GM19324 (cell line): ENCODE data around the gene CHST6.
A peak's percentile ranks its signal among the peaks of the same experiment; 100 is the strongest.
"Not testable (repeated sequence)": the region's sequence is repeated elsewhere in the genome, so short reads cannot be mapped to it uniquely, and the experiment has no call there.

Source experiments
- ATAC-seq: cut with Tn5 transposase; IDR thresholded peaks from one replicate; pipeline ENCODE4 v1.9.1; 2021; ENCODE audit warnings: mild to moderate bottlenecking, moderate library complexity; ENCODE audit not compliant: unreplicated experiment, low FRiP score

The CHST6 gene

DNA sequence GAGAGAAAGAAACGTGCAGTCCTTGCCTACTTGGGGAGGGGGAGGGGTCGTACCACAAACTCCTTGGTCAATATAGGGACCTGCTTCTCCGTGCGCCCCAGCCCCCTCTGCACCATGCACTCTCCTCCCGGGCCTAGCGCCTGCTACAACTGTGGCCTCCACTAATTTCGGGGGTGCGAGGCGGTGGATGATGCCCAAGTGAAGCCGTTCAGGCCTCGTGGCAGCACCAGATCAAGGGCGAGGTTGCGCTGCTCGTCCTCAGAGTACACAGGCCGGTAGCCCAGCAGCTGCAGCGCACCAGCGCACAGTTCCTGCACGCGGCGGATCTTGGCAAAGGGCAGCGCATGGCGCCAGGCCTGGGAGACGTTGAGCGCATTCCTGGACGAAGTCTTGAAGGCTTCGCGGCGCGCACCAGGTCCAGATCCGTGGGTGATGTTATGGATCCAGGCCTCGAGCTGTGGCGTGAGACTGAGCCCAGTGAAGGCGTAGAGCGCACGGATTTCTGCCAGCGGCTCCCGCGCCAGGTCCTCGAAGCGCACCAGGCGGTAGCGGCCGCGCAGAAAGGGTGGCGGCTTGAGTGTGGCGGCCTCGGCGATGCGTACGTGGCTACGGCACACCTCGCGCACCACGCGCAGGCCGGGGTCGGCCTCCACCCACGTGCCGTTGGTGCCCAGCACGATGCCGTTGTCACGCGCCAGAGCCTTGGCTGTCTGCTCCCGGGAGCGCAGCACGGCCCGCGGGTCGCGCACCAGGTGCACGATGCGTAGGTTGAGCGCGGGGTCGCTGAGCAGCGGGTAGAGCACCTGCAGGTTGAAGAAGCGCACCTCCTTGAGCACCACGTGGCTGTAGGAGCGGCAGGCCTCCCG is 16.5 kb downstream of the CHST6 start:
- no peak for ATAC-seq

DNA sequence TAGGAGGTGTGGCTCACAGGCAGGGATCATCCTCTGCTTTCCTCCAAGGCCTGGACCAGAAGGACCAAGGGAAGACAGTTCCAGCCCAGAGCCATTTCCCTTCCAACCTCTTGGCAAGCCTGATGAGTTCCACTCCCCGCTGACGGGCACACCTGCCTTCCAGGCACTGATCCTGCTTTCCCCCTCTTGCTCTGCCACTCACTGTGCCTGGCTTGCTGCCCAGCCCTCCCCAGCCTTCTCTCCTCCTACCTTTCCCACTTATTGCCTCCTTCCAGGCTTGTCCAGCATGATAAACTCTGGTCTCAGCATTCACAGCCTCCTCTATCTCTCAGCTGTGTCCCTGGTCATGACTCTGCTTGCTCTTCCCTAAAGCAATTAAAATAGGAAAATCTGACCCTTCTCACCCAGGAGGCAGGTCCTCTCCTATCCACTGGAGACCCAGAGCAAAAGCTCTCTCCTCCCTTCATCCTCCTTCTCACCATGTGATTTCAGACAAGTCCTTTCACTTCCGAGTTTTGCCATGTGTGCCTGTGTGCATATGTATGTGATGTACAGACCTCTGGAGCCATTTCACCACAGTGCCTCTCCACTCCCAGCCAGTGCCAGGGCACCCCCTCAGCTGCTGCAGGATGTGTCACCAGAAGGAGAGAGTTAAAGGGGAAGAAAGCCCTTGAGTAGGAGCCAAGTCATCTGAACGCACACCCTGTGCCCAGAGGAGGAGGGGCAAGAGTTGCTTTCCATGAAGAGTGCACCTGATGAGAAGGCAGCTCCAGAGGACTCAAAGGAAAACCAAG is 17.4 kb downstream of the CHST6 start:
- no peak for ATAC-seq

DNA sequence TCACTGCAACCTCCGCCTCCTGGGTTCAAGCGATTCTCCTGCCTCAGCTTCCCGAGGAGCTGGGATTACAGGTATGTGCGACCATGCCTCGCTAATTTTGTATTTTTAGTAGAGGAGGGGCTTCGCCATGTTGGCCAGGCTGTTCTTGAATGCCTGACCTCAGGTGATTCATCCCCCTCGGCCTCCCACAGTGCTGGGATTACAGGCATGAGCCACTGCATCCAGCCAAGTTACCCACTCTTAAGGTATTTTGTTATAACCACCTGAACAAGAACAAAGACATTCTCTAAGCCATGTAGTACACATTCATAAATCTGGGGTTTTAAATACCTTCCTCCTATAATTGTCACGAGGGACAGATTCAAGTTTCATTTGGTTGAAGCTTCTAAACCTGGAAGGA is 18.4 kb downstream of the CHST6 start:
- no peak for ATAC-seq

DNA sequence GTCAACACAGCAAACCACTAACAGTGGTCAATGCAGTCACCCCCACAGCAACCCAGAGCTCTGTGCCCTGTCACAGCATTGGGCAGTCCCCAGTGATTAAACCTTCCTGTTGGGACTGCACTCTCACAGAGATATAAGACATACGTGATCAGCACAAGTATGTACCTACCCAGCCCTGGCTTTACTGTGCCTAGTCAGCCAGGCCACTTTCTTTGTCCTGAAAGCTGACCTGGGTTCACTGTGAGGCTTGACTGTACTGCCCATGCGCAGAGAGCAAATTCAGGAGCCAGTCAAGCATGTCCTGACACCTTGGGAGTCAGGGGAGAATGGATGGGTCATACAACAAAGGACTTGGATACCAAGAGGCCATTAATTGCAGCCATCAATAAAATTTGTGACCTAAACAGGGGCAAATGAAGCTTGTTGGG is 19.8 kb downstream of the CHST6 start:
- ATAC-seq = no peak

DNA sequence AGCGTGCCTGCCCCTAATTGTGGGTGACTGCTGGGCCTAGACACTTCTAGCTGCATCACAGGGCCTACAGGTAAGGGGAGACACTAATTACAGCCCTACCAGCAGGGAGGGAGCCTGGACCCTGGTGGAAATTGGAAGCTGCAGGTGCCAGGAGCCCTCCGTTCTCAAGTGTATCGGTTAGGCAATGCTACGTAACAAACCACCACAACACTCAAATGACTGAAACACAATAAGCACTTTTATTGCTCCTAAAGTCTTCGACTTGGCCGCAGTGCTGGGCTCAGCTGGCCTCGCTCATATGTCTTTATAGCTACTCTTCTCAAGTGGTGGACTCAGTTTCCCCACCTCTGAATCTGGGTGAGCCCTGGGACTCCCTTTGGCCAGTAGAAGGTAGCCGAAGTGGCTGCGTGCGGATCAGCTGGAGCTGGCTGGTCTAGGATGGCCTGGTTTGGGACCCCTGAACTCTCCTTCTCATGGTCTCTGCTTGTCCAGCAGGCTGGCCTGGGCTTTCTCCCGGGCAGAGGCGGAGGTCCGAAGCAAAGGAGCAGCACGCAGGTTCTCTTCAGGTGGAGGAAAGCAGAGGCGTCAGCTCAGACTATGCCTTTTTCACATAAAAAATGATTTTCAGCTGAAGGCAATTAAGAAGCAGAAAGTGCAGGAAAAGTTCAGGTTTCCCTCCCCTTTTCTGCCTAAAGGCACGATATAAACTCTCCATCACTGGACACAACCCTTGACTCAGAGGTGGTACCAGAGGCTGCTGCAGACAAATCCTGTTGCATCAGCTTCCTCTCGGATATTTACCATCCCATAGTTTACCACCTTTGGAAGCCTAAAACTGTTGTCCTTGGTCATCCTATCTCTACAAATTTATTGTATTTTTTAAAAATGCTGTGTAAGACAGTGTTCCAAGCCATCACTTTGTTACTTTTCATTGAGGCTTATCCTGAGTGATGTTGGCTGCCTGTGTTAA is 22.0 kb downstream of the CHST6 start:
- ATAC-seq = no peak

DNA sequence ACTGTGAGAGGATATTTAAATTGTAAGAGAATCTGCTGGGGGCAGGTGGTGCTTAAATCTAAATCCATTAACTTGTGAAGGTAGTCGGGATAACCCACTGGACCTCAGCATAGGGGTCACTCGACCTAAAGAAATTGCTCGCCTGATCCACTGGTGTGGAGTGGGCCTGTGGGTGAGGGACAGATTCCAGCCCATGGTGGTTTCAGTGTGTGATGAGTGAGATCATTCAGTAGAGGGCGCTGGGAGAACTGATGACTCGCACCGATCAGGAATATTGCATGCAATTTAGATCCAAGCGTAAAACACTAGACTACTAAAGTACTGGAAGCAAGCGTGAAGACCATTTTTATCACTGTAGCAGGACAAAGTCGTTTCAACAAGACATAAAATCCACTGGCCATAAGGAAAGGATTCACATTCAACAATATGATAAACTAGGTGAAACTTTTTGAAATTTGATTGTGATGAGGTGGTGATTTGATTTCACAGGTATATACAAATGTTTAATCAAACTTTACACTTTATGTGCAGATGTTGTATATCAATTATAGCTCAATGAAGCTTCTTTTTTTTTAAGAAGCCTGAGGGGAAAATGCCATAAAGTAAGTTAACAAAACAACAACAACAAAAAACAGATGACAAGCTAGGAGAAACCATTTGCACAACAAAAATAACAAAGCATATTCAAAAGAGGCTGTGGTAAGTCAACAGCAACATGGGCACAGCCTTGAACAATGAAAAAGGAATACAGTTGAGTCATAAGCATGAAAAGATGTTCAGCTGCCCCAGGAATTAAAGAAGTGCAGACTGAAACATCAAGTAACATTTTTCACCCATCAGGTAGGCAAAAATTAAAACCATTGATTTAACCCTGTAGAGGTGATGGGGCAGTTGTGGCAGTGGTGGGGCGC is 23.3 kb downstream of the CHST6 start:
- no peak for ATAC-seq

DNA sequence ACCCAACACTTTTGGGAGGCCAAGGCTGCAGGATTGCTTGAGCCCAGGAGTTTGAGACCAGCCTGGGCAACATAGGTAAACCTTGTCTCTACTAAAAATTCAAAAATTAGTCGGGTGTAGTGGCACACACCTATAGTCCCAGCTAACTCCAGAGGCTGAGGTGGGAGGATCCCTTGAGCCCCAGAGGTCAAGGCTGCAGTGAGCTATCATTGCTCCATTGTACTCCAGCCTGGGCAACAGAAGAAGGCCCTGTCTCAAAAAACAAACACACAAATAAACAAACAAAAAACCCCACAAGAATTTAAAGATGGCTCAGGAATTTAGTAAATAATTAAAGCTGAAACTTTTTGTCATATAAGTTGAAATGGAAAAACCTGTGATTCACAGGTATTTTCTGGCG is 28.5 kb downstream of the CHST6 start:
- ATAC-seq = no peak

DNA sequence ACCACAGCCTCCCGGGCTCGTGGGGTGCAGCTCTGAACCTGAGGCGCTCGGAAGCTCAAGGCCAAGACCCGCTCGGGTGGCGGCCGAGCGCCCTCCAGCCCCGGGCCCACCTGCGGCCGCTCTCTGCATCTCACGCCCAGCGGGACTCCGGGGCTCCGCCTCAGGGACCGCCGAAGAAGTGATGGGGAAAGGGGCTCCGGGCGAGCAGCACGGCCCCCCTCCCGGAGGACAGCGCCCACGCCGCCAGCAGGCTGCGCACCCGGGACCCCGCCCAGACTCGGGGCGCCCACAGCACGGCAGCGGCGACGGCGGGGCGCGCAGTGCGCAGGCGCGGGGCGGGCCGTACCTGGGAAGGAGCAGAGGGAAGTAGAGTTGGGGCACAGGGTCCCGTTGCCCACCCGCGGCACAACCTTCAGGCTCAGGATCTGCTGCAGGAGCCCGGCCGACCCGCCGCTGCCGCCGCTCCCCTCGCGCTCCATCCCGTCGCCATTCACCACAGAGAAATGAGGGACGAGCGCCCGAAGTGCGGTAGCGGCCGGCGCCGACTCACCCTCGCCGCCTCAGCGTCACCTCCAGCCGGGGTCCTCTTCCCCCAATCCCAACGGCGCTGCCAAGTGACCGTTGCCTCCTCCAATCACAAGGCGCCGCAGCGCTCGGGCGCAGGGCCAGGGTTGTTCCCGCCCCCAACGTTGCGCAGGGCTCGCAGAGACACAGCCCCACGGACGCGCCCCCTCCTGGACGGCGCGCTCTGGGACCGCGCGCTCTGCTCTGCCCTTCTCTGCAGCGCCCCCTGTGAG is 30.9 kb downstream of the CHST6 start, which contains the start of gene TMEM170A:
Gene TMEM170A, minus strand, starts transcription at position 568 of the 797 bp plus-strand sequence. Its CDS starts 89 bp downstream, at position 479.
- ATAC-seq = peak; percentile 97

DNA sequence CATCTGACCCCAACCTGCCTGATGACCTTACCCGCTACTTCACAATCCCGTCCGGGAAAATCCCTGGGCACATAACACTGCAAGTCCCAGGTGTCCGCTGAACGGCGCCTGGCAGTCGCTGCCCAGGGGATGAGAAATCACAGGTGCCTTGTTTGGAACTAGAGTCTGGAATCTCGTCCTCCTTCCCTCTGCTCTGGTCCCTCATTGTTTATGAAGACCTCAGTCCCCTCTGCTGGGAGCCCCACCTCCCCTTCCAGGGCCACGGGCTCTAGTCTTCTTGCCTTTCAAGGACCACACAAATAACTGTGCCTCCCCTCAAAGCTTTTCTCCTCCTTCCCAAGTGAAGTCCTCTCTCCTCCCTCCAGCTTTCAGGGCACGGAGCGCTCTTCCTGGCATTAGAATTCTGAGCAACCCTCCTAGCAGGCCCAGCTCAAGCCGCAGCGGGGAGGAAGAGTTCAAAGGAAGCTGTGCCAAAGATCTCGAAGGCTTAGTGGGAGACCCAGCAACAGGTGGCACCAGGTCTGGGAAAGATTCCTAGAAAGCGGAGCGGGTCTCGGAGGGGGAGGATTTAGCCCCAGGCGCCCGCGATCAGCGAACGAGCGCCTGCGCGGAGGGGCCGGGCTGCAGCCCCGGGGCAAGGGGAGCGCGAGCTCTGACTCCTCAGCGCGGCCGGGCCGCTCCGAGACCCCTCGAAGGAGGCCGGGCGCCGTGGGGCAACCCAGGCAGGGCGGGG is 31.7 kb downstream of the CHST6 start:
- peak; percentile 10 for ATAC-seq

DNA sequence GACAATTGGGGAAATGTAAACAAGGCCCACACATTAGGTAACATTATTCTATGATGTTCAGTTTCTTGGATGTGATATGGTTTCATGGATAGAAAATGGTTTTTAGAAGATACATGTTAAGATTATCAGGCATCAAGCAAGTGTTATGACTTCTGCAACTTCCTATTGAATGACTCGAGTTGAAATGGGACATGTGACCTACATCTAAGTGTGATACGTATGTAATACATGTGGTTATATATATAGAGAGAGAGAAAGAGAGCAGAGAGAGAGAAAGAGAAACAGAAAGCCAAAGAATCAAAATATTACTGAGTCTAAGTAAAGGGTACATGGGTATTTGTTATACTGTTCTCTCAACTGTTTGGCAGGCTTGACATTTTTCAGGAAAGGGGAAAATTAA is 32.4 kb downstream of the CHST6 start:
- ATAC-seq = no peak

DNA sequence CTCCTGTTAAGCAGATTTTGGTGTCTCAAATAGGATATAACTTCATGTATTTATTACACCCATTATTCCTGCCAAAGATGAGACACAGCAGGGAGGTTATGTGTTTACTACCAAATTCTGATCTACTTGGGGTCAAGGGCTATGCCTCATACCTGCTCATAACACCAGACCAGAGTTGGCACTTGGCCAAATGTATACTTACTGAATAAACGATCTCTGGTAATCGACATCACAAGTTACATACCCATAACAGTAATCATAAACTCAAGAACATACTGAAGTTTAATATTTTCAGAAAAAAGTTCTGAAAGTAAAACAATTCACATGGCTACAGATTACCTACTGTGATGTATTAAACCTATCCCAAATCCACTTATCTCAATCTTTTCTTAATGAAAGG is 33.7 kb downstream of the CHST6 start:
- ATAC-seq = no peak

DNA sequence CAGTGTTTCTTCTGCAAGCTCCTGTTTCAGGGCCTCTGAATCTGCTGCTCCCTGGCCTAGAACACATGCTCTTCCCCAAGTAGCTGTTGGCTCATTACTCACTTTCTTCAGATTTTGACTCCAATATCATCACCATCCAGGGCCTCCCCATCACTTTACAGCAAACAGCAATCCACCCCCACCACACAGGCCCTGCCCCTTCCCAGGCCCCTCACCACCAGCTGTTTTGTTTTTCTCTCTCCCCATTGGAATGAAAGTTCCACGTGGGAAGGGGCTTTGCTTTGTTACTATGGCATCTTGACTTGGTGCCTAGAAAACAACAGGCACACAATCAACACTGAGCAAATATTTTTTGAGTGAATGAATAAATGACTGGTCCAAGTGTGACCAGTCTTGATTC is 34.8 kb downstream of the CHST6 start:
- no peak for ATAC-seq

DNA sequence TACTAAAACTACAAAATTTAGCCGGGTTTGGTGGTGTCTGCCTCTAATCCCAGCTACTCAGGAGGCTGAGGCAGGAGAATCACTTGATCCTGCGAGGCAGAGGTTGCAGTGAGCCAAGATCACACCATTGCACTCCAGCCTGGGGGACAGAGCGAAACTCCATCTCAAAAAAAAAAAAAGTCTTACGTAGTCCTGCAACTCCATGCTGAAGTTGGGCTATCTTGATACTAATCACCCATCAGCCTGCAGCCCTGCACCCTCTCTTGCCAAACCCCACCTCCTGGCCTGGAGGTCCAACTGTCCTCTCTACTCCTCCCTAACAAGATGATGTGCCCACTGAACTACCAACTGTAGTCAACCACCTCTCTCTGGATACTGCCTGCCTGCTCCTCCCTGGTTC is 35.5 kb downstream of the CHST6 start:
- no peak for ATAC-seq

DNA sequence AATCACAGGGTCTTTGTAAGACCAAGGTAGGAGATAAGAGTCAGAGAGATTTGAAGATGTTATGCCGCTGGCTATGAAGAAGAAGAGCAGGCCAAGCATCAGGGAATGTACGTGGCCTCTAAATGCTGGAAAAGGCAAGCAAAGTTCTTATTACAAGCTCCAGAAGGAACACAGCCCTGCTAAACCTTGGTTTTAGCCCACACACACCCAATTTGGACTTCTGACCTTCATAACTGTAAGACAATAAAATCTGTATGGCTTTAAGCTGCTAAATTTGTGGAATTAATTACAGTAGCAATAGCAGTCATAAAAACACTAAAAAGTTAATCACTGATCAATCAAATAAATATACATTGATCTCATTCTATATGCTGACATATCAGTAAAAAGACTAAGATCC is 36.8 kb downstream of the CHST6 start:
- no peak for ATAC-seq

DNA sequence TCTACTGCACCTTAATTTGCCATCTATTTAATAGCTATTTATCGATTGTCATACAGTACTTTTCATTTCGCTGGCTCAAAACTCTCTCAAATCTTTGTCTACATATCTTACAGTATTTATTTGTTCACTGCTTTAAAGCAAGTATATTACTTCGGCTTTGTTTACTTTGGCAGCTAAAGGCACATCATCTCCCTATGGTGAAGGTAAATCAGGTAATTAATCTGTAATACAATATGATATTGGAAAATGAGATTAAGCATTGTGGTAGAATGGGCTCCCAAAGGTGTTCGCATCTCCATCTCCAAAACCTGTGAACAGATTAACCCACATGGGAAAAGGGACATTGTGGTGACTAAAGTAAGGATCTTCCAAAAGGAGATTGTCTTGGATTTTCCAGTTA is 37.2 kb downstream of the CHST6 start:
- no peak for ATAC-seq

DNA sequence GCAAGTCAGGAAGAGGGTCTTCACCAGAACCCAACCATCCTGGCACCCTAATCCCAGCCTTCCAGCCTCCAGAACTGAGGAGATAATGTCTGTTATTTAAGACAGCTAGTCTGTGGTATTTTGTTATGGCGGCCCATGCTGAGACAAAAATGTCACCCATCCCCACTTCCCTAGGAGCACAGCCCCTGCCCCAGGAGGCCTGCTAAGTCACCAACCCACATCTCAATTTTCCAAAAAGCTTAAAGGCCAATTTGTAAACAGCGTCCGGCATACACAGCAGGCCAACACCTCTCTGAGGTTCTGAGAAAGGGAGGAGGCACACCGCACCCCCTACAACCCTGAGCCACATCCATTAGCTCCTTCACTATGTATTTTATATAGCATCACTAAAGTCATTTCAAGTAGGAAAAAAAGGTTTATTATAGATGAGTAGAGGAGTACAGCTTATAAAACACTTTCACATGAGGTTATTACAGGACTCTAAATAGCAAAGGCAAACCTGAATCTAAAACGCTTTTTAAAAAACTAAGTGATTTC is 37.7 kb downstream of the CHST6 start:
- ATAC-seq = no peak

DNA sequence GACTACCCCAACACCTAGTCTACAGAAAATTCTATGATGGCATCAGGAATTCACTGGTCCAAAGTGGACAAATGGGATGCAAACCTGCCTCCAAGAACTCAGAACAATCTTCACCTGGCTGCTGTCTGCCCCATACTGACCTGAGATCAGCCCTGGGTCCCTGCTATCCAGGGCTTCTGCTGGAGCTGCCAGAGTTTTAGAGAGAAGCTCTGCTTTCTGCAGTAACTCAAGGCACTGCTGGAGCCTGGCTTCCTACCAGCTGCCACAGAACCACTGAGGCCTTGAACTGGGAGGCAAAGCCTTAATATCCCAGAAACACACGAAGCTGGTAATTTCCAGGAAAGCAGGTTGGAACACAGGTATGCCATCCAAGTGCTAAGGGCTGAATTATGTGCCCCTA is 38.3 kb downstream of the CHST6 start:
- no peak for ATAC-seq

DNA sequence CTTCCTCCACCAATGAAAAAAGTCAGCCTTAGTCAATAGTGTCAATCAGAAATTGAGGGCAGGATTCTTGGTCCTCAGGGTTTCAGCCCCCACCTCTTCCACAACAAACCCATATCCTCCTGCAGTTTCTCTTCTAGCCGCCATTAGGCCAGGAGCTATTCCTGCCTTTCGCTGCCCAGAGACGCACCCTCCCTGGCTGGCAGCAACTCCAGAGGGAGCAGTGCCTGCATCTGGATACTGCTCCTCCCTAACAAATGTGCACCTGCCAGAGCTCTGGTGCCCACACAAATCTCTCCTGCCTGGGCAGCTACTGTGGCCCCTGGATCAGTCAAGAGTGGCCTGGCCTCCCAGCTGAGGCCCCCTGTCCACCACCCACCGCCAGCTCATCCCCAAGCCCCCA is 38.8 kb downstream of the CHST6 start:
- ATAC-seq = not testable (repeated sequence)
